GM21390 (cell line): ENCODE measurements around the gene TSPAN12.
A peak's percentile ranks its signal among the peaks of the same experiment; 100 is the strongest.

Experiments used
- ATAC-seq: cut with Tn5 transposase; IDR thresholded peaks from one replicate; pipeline ENCODE4 v1.9.1; 2021; ENCODE audit not compliant: unreplicated experiment

The TSPAN12 gene

DNA sequence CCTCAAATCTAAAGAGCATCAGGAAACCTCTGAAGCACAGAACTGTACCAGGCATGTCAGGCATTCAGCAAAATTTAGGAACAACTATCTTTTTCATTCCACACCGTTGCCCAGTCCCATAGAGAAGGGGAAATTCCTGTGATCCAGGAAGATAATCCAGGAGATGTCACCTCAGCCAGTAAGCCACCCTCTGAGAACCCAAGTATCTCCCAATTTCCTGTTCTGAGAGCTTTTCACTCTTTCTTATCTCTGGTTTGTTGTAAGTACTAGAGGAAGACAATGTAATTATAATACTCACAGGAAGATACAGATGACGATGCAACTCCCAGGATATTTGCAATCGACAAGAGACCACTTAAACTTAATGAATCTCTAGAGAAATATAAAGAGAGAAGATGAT lies 97.1 kb downstream of the TSPAN12 start:
- ATAC-seq, result no peak

GRCh38 chr7:120760050-120760449 lies 97.9 kb downstream of the TSPAN12 start:
- peak; percentile 78 for ATAC-seq

DNA sequence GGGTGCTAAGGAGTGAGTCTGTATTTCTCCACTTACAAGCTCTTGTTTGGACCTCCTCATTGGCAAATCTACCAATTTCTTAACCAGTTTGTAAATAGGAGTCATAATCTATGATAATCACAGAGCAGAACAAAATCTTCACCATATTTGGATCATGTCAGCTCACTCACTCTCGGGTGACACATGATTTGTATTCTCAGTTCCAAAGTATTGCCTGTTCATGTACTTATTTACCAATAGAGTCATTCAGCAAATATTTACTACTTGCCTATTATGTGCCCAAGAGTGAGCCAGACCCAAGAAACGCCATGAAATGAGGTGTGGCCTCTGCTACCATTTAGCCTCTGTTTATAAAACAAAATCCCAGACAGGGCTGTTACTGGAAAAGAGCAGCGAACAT lies 114.8 kb downstream of the TSPAN12 start:
- ATAC-seq, result no peak

DNA sequence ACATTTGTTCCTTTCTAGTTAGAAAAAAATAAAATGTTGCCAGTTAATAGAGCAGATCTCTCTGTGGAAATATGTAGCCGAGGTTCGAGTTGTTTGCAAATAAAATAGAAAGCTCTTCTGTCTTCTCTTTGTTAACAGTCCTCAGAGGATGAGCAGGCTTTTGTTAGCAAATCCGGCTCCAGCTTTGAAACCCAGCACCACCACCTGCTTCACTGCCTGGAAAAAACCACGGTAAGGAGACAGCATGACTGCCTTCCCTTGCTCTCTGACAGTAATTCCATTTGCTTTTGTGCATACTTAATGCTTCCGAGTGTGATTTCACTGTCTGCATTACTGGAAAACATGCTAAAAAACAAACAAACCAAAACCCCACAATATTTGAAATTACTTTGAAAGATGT lies 115.6 kb downstream of the TSPAN12 start:
- no peak for ATAC-seq

- no peak for ATAC-seq
Measured at GRCh38 chr7:120741371-120742042, 116.4 kb downstream of the TSPAN12 start.

DNA sequence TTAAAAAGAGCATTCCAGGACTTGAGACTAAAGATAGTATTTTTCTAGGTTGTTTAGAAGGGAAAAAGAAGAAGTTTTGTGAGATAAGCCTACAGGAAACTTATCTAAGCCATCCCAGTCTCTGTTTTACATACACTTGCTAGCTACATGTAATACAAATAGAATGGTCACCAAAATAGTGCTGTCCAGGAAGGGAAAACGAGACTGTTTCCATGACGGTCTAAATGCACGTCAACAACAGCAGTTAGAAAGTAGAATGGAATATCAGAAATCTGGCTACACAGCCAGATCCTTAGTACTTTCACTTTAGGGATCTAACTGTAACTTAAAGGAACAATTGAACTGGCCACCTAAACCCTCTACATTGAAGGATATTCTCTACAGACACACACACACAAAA lies 117.6 kb downstream of the TSPAN12 start:
- ATAC-seq, result no peak

DNA sequence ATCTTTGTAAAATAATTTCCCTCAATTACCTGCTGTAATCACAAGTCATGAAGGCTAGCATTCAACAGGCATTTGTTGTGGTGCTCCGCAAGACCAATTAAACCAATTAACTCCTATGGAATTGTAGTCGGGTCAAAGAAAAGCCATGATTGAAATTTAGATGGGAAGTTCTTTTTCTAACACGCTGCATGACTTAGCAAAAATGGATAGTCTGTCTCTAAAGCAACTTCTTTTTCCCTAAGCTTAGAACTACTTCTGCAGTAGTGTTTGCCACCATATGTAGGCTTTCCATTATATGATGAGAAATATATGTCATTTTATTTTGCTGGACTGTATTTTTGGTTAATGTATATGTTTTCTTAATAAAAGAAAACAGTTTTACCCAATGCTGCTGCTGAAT lies 119.1 kb downstream of the TSPAN12 start:
- no peak for ATAC-seq
